C4-2B (cell line): ENCODE results near the gene SUMF2.
"Not testable (repeated sequence)": the region's sequence is repeated elsewhere in the genome, so short reads cannot be mapped to it uniquely, and the experiment has no call there.

Source experiments
- H3K27ac ChIP-seq: fragments of 450-650 bp; 2 replicates; pipeline ENCODE4 v1.5.1; 2017
- ZFX ChIP-seq: fragments of 450-650 bp; IDR thresholded peaks from 2 replicates; pipeline ENCODE4 v1.6.1; 2017
- TF ChIP-seq, protein P1 (sequence below): fragments of 450-650 bp; conservative IDR thresholded peaks from 2 replicates; pipeline ENCODE4 v1.5.1; 2017; ENCODE audit warnings: mild to moderate bottlenecking

The SUMF2 gene

DNA sequence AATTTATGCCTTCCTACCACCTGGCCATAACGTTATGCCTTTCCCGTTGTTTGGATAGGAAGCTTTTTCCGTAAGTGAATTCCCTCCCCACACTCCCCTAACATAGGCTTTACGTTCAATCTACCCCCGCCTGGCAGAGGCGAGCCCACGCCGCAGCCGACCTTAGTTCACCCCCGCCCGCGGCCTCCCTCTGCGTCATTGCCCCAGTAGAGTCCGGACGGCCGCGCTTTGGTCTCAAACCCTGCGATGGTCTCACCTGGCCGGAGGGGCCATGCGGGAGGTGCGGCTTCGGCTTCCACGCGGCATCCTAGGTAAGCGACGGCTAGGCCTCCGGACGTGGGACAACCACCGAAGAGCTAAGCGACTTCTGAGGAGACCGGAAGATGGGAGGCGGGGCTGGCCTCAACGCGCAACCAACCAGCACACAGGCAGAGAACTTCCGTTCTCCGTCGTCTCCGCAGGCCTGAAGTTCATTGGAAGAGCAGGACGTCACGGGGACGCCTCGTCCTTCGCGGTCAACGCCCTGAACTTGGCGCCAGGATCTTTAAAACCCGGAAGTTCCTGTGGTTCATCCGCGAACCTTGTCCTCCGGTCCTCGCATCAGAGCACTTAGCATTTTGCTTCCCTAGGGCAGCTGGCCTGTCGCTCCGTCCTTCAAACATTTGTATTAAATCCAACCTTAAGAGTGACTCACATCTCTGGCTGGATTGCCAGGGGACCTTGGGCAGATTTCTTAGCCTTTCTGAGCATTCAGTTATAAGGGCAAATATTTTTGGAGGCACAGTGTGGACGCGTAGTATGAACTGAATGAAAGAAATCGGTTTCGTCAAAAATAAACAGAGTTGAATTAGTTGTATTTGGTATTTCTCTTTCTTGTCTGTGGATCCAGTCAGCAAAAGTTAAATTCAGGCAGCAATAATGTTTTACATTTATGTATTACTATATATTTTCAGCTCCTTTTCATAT, 42.3 kb downstream of the SUMF2 start, which contains the start of gene CHCHD2:
Gene CHCHD2, minus strand, starts transcription at position 369 of the 966 bp plus-strand sequence. Its CDS starts 63 bp downstream, at position 306.
- peak within 1 kb of the TSS; percentile 89 for H3K27ac ChIP-seq

DNA sequence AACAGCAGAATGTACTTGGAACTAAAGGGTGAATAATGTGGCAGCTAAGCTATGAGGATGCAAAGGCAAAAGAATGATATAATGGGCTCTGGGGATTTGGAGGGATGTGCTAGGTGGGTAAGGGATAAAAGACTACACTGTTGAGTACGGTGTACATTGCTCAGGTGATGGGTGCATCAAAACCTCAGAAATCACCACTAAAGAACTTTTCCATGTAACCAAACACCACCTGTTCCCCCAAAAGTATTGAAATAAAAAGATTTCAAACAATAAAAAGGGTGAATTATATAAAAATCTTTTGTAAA, 43.8 kb downstream of the SUMF2 start:
- TF ChIP-seq, protein P1, sequence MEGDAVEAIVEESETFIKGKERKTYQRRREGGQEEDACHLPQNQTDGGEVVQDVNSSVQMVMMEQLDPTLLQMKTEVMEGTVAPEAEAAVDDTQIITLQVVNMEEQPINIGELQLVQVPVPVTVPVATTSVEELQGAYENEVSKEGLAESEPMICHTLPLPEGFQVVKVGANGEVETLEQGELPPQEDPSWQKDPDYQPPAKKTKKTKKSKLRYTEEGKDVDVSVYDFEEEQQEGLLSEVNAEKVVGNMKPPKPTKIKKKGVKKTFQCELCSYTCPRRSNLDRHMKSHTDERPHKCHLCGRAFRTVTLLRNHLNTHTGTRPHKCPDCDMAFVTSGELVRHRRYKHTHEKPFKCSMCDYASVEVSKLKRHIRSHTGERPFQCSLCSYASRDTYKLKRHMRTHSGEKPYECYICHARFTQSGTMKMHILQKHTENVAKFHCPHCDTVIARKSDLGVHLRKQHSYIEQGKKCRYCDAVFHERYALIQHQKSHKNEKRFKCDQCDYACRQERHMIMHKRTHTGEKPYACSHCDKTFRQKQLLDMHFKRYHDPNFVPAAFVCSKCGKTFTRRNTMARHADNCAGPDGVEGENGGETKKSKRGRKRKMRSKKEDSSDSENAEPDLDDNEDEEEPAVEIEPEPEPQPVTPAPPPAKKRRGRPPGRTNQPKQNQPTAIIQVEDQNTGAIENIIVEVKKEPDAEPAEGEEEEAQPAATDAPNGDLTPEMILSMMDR, result no peak
- TF ChIP-seq ZFX, result no peak
- no peak overlapping the region for H3K27ac ChIP-seq

More for the DNA sequence above, 42.3 kb downstream of the SUMF2 start, which contains the start of gene CHCHD2:
- TF ChIP-seq ZFX, result peak; percentile 92
- TF ChIP-seq, protein P1, result no peak

DNA sequence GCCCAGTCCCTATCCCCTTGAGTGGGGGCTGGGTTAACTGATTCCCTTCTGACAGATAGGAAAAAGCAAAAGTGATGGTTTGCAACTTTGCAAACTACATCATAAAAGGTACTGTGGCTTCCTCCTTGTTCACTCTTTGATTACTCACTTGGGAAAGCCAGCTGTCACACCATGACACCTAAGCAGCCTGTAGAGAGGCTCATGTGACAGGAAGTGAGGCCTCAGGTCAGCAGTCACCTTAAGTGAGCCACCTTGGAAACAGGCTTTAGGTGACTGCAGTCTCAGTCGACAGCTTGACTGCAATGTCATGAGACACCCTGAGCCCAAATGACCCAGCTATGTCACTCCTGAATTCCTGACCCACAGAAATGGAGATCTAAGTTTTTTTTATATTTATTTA, 46.5 kb downstream of the SUMF2 start:
- no peak overlapping the region for H3K27ac ChIP-seq
- TF ChIP-seq ZFX, result no peak
- TF ChIP-seq, protein P1, result no peak

DNA sequence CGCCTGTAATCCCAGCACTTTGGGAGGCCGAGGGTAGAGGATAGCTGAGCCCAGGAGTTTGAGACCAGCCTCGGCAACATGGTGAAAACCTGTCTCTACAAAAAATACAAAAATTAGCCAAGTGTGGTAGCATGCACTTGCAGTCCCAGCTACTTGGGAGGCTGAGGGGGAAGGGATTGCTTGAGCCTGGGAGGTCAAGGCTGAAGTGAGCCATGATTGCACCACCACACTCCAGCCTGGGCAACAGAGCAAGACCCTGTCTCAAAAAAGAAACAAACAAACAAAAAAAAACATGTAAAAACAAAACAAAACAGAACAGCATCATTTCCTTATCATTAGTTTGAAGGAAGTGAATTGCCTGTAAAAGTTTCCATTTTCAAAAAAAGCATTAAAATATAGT, 48.2 kb downstream of the SUMF2 start:
- H3K27ac ChIP-seq, result not testable (repeated sequence)

DNA sequence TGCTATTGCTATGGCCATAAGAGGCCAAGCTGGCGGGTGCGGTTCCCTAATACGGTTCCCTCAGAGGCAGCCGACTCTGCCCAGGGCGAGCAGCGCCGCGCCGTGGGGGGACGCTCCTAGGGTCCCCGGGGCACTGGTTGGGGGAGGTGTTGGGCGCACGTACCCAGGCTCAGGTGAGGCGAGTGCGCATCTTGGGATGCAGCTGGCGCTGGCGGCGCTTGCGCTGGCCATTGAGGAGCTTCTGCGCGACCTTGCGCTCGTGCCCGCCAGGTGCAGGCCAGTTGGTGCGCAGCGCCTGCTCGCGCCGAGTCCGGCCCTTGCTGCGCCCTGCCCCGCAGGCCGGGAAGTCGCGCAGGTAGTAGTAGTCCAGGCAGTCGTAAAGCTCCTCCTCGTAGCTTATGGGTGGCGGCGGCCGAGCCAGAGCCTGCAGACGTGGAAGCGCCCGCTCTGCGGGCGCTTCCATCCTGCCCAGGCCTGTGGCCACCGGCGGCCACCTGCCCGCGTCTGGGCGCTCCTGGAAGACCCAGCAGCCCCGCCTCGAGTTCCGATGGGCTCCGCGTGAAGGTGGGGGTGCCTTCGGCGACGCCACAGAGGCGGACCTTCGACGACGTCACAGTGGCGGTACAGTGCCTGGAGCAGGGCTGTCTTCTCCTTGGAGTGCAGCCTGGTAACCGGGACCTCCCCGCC, 51.9 kb downstream of the SUMF2 start, which contains the start of gene NUPR2:
Gene NUPR2, minus strand, starts transcription at position 566 of the 687 bp plus-strand sequence. Its CDS starts 103 bp downstream, at position 463.
- no peak for TF ChIP-seq ZFX
- TF ChIP-seq, protein P1, result no peak
- H3K27ac ChIP-seq, result no peak within 1 kb of the TSS

DNA sequence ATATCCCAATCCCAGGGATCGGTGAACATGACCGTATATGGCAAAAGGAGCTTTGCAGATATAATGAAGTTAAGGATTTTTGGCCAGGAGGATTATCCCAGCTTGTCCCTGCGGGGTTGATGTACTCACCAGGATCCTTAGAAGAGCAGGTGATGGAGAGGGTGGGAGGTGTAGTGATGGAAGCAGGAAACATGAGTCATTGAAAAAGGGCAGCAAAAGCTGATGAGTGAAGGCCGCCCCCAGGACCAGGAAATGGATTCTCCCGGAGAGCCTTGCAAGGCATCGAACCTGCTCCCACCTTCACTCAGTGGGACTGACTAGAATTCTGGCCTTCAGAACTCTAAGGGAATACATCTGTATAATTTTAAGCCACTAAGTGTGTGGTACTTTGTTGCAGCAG, 57.4 kb downstream of the SUMF2 start:
- no peak overlapping the region for H3K27ac ChIP-seq
- no peak for TF ChIP-seq ZFX
- TF ChIP-seq, protein P1, result no peak

DNA sequence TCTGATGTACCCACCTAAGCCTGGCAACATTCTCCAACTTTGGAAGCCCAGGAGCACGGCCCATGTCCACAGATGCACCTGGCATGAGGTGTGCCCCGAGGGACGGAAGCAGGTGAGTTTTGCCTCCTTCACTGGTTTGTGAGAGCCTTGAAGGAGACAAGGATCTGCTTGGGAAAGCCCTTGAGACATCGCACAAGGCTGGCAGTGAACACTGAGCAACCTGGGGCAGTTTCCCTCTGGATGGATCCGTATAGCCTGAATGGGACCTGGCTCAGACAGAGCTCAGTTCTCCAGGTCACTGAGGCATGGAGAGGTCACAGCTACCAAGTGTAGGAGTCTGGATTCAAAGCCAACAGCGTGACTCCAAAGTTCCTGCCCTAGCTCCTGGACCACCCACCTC, 60.9 kb downstream of the SUMF2 start:
- TF ChIP-seq, protein P1, result no peak
- no peak for TF ChIP-seq ZFX
- H3K27ac ChIP-seq, result no peak overlapping the region
